HG02885 (cell line): Measurements from ENCODE around the gene DDX60.
A peak's percentile ranks its signal among the peaks of the same experiment; 100 is the strongest.
"Not testable (repeated sequence)": the region's sequence is repeated elsewhere in the genome, so short reads cannot be mapped to it uniquely, and the experiment has no call there.

ENCODE experiments used
- ATAC-seq: cut with Tn5 transposase; IDR thresholded peaks from one replicate; pipeline ENCODE4 v1.9.1; 2021; ENCODE audit warnings: mild to moderate bottlenecking; ENCODE audit not compliant: unreplicated experiment, poor library complexity

DDX60 gene, protein sequence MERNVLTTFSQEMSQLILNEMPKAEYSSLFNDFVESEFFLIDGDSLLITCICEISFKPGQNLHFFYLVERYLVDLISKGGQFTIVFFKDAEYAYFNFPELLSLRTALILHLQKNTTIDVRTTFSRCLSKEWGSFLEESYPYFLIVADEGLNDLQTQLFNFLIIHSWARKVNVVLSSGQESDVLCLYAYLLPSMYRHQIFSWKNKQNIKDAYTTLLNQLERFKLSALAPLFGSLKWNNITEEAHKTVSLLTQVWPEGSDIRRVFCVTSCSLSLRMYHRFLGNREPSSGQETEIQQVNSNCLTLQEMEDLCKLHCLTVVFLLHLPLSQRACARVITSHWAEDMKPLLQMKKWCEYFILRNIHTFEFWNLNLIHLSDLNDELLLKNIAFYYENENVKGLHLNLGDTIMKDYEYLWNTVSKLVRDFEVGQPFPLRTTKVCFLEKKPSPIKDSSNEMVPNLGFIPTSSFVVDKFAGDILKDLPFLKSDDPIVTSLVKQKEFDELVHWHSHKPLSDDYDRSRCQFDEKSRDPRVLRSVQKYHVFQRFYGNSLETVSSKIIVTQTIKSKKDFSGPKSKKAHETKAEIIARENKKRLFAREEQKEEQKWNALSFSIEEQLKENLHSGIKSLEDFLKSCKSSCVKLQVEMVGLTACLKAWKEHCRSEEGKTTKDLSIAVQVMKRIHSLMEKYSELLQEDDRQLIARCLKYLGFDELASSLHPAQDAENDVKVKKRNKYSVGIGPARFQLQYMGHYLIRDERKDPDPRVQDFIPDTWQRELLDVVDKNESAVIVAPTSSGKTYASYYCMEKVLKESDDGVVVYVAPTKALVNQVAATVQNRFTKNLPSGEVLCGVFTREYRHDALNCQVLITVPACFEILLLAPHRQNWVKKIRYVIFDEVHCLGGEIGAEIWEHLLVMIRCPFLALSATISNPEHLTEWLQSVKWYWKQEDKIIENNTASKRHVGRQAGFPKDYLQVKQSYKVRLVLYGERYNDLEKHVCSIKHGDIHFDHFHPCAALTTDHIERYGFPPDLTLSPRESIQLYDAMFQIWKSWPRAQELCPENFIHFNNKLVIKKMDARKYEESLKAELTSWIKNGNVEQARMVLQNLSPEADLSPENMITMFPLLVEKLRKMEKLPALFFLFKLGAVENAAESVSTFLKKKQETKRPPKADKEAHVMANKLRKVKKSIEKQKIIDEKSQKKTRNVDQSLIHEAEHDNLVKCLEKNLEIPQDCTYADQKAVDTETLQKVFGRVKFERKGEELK (N-terminal part only)

DNA sequence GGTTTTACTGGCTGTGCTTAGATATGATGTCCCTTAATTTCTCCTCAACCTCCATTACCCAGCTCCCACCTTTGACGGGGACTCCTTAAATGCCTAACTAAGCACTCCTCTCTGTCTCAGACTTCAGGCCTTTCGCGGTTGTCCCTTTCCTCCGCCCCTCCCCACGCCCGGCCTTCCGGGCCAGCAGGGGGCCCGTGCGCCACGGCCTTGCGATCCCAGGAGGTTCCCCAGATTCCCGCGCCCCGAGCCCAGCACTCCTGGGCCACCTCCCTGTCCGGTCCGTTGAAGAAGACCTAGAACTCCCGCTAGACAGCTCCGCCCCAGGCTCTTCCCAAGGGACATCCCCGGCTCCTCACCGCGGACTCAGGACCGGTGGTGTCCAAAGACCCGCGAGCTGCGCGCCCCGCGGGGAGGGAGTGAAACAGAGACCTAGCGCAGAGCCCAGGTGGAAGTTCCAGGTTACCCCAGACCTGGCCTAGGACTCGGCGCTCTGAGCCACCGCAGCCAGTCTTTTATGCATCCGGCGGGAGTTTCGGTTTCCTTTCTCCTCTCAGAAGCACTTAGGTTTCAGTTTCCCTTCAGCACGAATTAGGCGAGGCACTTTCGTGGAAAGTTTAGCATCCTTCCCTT lies at the start of gene DDX60:
Gene DDX60 (minus strand): TSS at position 487 of the 630 bp plus-strand sequence. CDS start 7,493 bp downstream, outside the sequence.
- peak; percentile 98 for ATAC-seq

DNA sequence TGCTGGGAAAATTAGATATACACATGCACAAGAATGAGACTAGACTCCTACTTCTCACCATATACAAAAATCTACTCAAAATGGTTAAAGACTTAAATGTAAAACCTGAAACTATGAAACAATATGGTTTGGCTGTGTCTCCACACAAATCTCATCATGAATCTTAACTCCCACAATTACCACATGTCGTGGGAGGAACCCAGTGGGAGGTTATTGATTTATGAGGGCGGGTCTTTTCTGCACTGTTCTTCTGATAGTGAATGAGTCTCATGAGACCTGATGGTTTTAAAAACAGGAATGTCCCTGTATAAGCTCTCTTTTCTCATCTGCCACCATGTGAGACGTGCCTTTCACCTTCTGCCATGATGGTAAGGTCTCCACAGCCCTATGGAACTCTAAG lies 48.5 kb upstream of the DDX60 start:
- ATAC-seq = no peak

DNA sequence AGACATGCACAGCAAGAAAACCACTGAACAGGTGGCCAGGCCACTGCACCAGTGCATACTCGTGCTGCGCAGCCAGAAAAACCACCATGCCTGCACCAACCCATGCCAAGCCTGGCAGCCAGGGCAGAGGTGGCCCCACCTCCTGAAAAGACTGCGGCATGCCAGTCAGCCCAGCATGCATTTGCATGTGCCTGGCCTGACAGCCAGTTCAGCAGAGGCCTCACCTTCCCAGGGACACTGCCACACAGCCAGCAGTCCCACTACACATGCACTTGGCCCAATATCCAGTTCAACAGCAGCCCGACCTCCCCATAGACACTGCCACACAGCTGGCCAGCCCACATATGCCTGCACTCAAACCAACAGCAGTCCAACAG lies 43.5 kb upstream of the DDX60 start:
- no peak for ATAC-seq

DNA sequence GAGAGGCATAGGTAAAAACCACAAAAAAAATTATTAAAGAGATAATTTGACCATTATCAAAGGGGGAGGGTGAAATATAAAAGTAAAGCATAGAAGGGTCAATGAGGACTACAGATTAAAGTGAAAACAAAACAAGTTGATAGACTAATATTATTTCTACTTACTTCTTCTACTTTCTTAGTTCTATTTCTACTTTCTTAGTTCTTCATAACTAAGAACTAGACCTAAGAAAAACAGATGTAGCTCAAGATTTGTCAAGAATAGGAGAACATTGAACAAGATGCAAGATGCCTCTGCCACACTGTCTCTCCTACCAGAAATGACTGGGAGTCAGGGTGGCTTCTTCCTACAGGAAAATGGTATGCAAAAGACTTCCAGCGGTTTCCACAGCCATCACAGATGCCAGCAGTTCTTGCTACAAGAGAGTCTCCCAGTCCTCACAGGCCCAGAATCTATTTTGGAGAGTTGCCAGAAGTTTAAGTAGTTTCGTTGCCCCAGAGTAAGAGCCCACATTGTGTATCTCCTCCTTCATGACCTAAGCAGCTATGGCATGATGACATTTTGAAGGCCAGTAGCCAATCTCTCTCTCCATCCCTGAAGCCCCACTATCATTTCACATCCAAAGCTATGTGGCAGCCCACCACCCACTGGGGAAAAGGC lies 42.9 kb upstream of the DDX60 start:
- no peak for ATAC-seq

DNA sequence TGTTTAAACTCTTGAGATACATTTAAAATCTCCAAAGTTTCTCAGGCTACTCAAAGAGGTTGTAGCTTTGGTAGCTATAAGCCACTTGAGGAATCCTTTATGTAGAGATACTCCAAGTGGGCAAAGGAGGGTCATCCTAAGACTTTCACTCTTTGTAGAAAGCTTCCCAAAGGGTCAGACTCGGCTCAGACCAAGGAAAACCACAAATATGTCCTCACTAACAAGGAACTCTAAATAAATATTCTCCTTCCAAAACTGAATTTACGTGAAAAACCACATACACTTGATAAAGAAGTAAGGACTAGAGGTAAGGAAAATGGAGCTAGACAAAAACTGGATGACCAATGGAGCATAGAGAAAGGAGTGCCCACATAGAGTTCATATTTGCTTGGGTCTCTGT lies 41.7 kb upstream of the DDX60 start:
- no peak for ATAC-seq

DNA sequence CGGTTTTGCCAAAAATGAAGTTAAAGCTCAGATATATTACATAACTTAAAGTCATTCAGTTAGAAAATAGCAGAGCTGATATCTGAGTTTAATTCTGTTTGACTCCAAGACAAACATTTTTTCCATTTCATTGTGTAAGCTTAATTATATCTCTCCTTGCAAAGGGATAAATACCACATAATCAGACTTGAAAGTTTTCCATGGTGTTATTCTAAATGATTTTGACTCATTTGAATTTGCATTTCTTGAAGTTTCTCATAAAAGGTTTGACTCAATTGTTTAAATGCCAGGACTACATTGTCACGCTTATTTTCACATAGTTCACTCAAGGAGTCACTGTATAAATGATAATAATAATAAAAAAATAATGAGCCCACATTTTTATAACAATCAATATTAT lies 39.4 kb upstream of the DDX60 start:
- no peak for ATAC-seq

DNA sequence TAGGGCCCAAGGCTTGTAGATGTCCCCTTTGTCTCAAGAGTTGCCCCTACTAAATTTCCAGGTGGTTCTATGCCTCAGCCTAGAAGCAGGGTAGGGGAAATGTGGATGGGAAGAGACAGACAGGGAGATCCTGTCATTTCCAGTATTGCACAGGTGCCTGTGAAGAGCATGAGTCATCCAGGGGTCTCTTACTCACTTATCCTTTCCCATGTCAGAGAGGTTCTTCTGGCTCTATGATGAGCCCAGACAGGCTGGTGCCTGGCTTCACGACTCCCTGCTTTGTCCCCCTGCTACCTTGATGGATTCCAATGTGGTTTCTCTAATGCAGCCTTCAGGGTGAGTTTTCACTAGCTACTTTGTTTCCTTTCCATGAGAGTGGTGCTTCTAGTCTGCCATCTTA lies 35.2 kb upstream of the DDX60 start:
- ATAC-seq = no peak

DNA sequence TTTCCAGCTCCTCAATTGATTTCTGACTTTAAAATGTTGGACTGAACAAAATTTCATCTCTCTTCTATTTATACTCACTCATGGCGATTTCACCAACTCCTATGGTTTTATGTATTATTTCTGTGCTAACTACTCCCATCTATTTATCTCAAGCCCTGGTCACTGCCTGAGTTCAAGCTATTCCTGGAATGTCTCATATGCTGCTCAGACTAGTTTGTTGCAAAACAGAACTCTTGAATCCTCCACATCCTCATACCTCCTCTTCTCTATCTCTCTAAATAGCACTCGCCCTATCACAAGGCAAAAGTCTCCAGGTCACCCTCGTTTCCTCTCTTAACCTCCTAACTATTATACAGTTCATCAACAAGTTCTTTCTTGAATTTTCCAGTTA lies 19.0 kb upstream of the DDX60 start:
- ATAC-seq = no peak

DNA sequence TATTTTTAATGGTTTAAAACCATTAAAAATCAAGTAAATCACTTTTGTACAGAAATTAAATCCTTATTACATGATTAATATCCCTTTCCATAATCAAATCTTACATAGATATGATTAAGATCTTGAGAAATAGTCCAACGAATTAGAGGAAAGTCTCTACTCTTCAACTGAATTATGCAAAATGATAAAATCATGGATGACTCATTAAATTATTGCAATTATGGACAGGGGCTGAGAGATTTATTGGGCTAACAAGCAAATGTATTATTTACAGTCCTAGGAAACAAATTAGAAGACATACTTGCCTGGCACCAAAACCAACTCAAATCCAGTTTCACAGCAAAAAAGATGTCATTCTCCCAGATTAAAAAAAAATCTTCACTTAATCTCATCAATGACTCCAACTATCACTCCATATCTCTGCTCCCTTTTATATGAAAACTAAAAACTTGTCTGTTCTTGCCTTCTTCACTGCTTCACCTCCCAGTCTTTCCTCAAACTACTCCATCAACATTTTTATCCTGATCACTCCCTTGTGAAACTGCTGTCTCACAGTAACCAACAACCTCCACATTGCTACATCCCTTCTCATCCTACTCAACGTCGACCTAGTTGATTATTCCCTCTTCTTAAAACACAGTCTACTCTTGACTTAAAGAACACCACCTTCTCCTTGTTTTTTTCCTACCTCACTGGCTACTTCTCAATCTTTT lies 18.4 kb upstream of the DDX60 start:
- ATAC-seq = no peak

DNA sequence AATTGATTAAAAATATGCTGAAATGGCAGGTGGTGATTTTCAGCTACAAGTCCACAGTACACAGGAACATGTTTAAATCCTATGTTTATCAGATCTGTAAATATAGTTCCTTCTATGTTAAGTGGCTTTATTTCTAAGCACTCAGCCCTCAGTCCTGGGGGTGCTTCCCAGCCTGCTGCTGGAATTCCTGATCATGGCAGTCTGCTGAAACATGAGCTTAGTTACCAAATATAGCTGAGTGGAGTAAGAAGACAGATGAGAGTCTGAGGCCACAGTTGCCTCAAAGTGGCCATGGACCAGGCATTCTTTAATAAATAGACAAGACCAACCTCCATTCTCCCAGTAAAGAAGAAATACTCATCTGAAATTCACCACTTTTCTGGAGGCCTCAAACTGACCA lies 17.1 kb upstream of the DDX60 start:
- ATAC-seq = no peak

DNA sequence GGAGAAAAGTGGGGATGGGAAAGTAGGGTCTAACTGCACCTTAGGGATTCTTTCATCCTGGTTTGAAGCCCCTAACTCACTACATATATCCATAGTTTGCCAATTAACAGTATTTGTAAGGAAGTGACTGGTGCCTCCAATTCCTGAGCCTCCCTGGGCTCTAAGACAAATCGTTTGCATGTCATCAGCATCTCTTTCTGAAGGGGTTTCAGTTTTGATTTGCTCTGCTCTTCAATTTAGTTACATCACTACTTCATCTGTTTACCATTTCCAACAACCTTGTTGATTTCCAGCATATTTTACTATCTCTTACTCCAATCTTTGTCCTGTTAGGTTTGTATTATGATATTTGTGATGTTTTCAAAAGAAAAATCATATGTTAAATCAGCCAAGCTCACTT lies 15.5 kb upstream of the DDX60 start:
- no peak for ATAC-seq

DNA sequence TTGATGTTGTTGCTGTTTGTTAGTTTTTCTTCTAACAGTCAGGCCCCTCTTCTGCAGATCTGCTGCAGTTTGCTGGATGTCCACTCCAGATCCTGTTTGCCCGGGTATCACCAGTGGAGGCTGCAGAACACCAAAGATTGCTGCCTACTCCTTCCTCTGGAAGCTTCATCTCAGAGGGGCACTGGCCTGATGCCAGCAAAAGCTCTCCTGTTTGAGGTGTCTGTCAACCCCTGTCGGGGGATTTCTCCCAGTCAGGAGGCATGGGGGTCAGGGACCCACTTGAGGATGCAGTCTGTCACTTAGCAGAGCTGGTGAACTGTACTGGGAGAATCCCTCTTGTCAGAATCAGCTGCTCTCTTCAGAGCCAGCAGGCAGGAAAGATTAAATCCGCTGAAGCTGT lies 12.0 kb upstream of the DDX60 start:
- ATAC-seq = not testable (repeated sequence)

DNA sequence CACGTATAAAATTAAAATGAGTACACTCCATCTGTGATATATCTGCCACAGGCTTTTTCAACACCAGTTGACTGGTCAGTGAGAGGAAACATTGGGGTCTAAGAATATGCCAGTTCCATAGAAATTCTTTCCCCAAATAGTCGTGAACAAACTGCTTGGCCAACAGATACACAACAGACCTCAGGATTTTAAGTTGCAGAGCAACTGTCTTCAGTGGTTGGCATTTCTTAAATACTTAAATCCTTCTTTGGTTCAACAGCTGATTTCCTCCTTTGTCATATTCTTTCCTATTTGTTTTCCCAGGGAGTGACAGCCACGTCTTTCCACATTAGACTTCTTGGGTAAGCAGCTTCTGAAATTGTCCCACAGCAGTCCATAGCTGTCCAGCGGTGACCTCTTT lies 7.0 kb upstream of the DDX60 start:
- no peak for ATAC-seq

DNA sequence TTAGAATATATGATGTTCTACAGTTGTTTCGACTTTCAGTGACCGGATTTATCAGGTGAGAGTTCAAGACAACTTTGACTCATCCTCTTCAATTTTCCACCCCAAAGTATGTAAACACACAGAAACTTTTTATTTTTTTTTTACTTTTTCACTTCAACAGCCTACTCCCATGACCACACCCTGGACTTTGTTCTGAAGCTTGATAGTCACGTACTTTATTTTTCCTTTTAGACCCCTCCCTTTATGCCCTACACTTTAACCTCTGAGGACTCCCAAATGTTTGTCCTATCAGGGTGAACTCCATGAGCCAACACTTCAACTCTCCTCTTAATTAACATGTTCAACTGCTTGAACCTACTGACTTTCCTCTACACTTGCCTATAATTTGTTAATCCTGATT lies 2.5 kb upstream of the DDX60 start:
- ATAC-seq = no peak

DNA sequence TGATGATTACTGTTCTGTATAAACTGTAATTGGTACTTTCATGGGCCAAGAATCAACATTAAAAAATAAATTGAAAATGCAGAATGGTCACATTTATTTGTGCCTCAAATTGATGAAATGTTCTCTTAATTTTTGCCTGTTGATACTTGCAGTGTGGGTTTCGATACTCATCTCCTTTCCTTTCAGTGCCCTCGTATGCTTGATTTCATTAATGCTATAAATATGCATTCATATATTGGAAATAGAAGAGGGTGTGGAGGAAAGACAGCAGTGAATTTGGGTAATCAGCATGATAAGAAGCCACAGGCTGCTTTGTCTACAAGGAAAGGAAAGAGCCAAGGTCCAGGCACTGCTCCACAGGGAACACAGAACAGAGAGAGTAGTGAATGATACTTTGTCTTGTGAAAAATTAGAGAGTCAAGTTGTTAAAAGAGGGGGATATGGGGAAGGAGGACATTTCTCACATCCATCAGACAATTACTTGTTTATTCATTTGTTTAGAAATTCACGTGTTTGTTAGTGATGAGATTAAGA lies 1.0 kb upstream of the DDX60 start:
- no peak for ATAC-seq

DNA sequence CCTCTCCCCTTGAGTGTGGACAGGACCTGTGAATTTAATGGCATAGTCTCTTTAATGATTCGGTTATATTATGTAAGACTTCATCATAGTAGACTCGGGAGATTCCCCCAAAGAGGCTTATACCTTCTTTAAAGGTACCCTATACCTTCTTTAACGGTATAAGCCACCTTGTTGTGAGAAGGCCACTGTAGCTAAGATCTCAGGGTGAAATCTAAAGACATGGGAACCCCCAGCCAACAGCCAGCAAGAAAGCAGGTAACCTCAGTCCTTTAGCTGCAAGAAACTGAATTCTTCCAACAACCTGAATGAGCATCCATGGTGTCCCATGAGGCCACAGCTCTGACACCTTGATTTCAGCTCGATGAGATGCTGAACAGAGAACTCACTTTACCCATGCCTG lies 931 bp downstream of the DDX60 start:
- ATAC-seq = no peak

DNA sequence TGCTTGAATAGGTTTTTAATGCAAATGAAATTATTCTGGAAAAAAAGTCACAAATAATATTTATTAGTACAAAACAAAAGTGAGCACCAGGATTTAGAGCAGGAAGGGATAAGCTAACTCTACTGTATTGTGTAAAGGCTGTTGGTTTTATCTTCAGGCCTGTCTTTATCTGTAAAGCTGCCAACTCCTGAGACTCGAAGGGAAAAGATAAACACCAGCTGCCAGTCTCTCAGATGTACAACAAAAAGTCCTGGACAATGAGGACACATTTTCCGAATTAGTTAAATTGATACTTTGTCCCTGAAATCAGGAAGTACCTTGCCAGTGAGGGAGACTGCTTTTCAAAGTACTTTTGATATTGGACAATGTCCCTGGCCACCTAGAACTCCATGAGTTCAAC lies 8.8 kb downstream of the DDX60 start:
- ATAC-seq = no peak

DNA sequence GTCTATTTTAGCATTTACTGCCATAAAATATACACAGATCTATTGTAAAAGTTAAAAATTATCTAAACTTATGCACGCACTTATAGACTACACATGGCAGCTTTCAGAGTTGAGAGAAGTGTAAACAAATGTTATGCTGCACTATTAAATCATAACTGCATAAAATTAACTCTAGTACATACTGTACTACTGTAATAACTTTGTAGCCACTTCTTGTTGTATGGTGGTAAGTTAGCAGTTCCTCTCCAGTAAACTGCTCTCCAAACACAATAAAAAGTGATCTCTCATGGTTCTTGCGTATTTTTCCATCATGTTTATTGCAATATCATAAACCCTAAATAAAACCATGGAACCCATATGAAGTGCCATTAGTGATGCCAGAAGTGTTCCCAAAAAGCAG lies 9.6 kb downstream of the DDX60 start:
- ATAC-seq = no peak

DNA sequence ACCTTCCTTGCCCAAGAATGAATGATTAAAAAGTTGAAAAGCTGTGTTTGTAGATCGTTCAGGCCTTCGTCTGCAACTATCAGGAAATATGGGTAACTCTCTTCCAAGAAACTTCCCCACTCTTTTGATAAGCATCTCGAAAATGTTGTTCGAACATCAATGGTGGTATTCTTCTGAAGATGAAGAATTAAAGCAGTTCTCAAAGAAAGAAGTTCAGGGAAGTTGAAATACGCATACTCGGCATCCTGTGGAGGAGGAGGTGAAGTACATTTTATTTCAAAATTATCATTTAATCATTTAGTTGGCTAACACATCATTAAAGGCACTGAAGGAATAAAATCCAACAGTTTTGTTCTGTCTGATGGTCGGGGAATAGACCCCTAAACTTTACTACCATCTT lies 12.1 kb downstream of the DDX60 start:
- ATAC-seq = no peak
